PC-9 (cell line): ENCODE measurements around the gene SBF2. TPM values are rescaled to one million over a fixed set of nuclear protein-coding genes. Genes with fewer than 3 reads are reported as not detected.

Source experiments
- BruUV-seq: library from RNA; stranded (reverse); fragments of 400-500 nt; replicated peaks from 2 replicates; lab custom pipeline; 2021; lab: Mats Ljungman, UMichigan
- CTCF ChIA-PET: fragments of 300-600 bp; sonication (Branson Sonifier 250); formaldehyde crosslinking; loops from one replicate; lab custom pipeline; 2022; ENCODE audit warnings: antibody characterized with exemption; lab: Charles Lee
- POLR2A ChIA-PET: fragments of 300-600 bp; sonication (Branson Sonifier 250); formaldehyde crosslinking; loops from one replicate; lab custom pipeline; 2022; ENCODE audit warnings: antibody characterized with exemption; ENCODE audit not compliant: unreplicated experiment; lab: Charles Lee
- DNase-seq, 2 experiments: peaks; one replicate each; pipeline versions ENCODE4 v3.0.0 to v3.0.0-alpha.2; 2015 to 2022; ENCODE audit warnings: mixed read lengths in 1 of 2
- H2AFZ ChIP-seq: fragments of 200-600 bp; sonication (generic); 2 replicates; pipeline ENCODE4 v1.8.1; 2017; ENCODE audit warnings: antibody characterized with exemption
- H3F3A ChIP-seq: fragments of 200-600 bp; sonication (generic); 2 replicates; pipeline ENCODE4 v1.8.1; 2017; ENCODE audit warnings: antibody characterized with exemption, mild to moderate bottlenecking, low read depth; ENCODE audit not compliant: insufficient read depth
- H3K27ac ChIP-seq: fragments of 200-600 bp; sonication (generic); 2 replicates; pipeline ENCODE4 v1.6.1; 2016; ENCODE audit warnings: mixed run types
- H3K27me3 ChIP-seq: fragments of 200-600 bp; sonication (generic); 2 replicates; pipeline ENCODE4 v1.6.1; 2016; ENCODE audit warnings: low read depth, mixed run types; ENCODE audit not compliant: insufficient read depth
- H3K36me3 ChIP-seq: fragments of 200-600 bp; sonication (generic); 2 replicates; pipeline ENCODE4 v1.6.1; 2016; ENCODE audit warnings: low read depth, mixed run types
- H3K4me1 ChIP-seq: fragments of 200-600 bp; sonication (generic); replicated peaks from 2 replicates; pipeline ENCODE4 v1.6.1; 2016; ENCODE audit warnings: mixed run types; ENCODE audit not compliant: insufficient read depth
- H3K4me2 ChIP-seq: fragments of 200-600 bp; sonication (generic); 2 replicates; pipeline ENCODE4 v1.6.1; 2017; ENCODE audit warnings: mixed run types
- H3K4me3 ChIP-seq: fragments of 200-600 bp; sonication (generic); 2 replicates; pipeline ENCODE4 v1.6.1; 2016; ENCODE audit warnings: mixed run types
- H3K79me2 ChIP-seq: fragments of 200-600 bp; sonication (generic); 2 replicates; pipeline ENCODE4 v1.6.1; 2017; ENCODE audit warnings: low read depth, mixed run types
- H3K9me2 ChIP-seq: fragments of 200-600 bp; sonication (generic); 2 replicates; pipeline ENCODE4 v1.8.1; 2017; ENCODE audit warnings: mild to moderate bottlenecking; ENCODE audit not compliant: insufficient read depth
- H3K9me3 ChIP-seq: fragments of 200-600 bp; sonication (generic); 2 replicates; pipeline ENCODE4 v1.8.1; 2016; ENCODE audit warnings: low read depth; ENCODE audit not compliant: insufficient read depth
- H4K20me1 ChIP-seq: fragments of 200-600 bp; sonication (generic); 2 replicates; pipeline ENCODE4 v1.8.1; 2017; ENCODE audit not compliant: insufficient read depth
- EZH2 ChIP-seq: fragments of 200-600 bp; sonication (generic); IDR thresholded peaks from 2 replicates; pipeline ENCODE4 v1.8.0; 2017; ENCODE audit warnings: antibody characterized with exemption, low read depth
- intact Hi-C: fragments of 100-400 bp; cut with micrococcal nuclease; formaldehyde crosslinking; loops from one replicate; pipeline ENCODE4 v1.10.0; 2022; ENCODE audit not compliant: unreplicated experiment
- total RNA-seq: library from RNA; stranded (reverse); gene quantifications from 2 replicates; pipeline ENCODE4 v1.2.3, GENCODE V29; 2021
- TF ChIP-seq, protein P1 (sequence below): fragments of 200-600 bp; sonication (generic); conservative IDR thresholded peaks from 2 replicates; pipeline ENCODE4 v1.6.1; 2017; ENCODE audit warnings: mixed run types, antibody characterized with exemption, mild to moderate bottlenecking, moderate library complexity

Gene SBF2
- total RNA-seq, 1 experiment from 2014 or later = 18.6 TPM

DNA sequence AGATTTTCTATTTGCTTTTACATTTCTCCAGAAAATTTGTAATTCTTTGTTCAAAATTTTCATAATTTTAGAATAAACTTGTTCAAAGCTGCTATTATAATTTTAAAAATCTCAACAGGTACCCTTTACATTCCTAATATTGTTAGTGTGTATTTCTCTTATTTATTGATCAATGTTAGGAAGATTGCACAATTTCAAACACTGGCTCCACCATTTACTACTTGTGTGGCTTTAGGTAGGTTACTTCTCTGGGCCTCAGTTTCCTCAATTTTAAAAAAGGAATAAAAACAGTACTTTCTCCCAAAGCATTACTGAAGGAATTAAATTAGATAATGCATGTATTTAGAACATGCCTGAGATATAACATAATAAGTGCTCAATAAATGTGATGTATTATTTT is 180.2 kb downstream of the SBF2 start:
- CTCF ChIA-PET = interaction anchor here (0.7 kb wide), 1 partner anchor 1005 kb away, joined by 4 read pairs; no protein-coding TSS in a partner anchor
- no peaks in the 10 kb centered on the region for H3K9me3 ChIP-seq
- no peak for DNase-seq
- intact Hi-C loops = no loop called here
- H3K27ac ChIP-seq = no peak overlapping the region
- H3K4me1 ChIP-seq = no peaks in the 10 kb centered on the region
- TF ChIP-seq, protein P1, sequence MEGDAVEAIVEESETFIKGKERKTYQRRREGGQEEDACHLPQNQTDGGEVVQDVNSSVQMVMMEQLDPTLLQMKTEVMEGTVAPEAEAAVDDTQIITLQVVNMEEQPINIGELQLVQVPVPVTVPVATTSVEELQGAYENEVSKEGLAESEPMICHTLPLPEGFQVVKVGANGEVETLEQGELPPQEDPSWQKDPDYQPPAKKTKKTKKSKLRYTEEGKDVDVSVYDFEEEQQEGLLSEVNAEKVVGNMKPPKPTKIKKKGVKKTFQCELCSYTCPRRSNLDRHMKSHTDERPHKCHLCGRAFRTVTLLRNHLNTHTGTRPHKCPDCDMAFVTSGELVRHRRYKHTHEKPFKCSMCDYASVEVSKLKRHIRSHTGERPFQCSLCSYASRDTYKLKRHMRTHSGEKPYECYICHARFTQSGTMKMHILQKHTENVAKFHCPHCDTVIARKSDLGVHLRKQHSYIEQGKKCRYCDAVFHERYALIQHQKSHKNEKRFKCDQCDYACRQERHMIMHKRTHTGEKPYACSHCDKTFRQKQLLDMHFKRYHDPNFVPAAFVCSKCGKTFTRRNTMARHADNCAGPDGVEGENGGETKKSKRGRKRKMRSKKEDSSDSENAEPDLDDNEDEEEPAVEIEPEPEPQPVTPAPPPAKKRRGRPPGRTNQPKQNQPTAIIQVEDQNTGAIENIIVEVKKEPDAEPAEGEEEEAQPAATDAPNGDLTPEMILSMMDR = no peak
- no peak for TF ChIP-seq EZH2
- no peaks in the 10 kb centered on the region for H3K79me2 ChIP-seq
- H4K20me1 ChIP-seq = no peaks in the 10 kb centered on the region
- H3F3A ChIP-seq = no peaks in the 10 kb centered on the region
- H3K36me3 ChIP-seq = no peaks in the 10 kb centered on the region
- no peaks in the 10 kb centered on the region for H3K9me2 ChIP-seq
- POLR2A ChIA-PET = no interaction called here
- BruUV-seq = no TSS peak
- H3K4me2 ChIP-seq = no peak overlapping the region
- H3K4me3 ChIP-seq = no peak overlapping the region
- no peak overlapping the region for H2AFZ ChIP-seq
- no peaks in the 10 kb centered on the region for H3K27me3 ChIP-seq

DNA sequence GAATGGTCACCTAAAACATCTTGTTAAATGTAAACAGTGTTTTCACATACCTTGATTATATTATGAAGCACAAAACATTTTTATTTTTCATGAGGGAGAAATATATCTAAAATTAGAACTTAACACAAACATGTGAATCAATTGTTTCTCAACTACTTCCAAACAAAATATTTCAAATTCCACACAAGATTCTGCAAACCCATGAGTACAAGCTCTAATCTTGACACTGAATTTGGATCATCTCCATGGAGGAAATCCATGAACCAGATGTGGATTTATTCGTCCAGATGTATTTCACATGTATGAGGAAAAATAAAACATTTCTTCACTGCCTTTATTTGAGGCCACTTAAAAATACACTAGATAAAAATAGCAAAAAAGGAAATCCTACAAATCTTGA is 184.2 kb downstream of the SBF2 start:
- intact Hi-C loops = no loop called here
- no peaks in the 10 kb centered on the region for H3K36me3 ChIP-seq
- no peaks in the 10 kb centered on the region for H3F3A ChIP-seq
- CTCF ChIA-PET = no interaction called here
- TF ChIP-seq EZH2 = no peak
- TF ChIP-seq, protein P1 = no peak
- H3K27ac ChIP-seq = no peak overlapping the region
- DNase-seq = no peak
- H3K79me2 ChIP-seq = no peaks in the 10 kb centered on the region
- no peaks in the 10 kb centered on the region for H3K27me3 ChIP-seq
- no peaks in the 10 kb centered on the region for H3K9me3 ChIP-seq
- no peaks in the 10 kb centered on the region for H3K9me2 ChIP-seq
- H3K4me1 ChIP-seq = no peaks in the 10 kb centered on the region
- H3K4me2 ChIP-seq = no peak overlapping the region
- no peak overlapping the region for H2AFZ ChIP-seq
- no TSS peak for BruUV-seq
- POLR2A ChIA-PET = no interaction called here
- no peak overlapping the region for H3K4me3 ChIP-seq
- no peaks in the 10 kb centered on the region for H4K20me1 ChIP-seq

DNA sequence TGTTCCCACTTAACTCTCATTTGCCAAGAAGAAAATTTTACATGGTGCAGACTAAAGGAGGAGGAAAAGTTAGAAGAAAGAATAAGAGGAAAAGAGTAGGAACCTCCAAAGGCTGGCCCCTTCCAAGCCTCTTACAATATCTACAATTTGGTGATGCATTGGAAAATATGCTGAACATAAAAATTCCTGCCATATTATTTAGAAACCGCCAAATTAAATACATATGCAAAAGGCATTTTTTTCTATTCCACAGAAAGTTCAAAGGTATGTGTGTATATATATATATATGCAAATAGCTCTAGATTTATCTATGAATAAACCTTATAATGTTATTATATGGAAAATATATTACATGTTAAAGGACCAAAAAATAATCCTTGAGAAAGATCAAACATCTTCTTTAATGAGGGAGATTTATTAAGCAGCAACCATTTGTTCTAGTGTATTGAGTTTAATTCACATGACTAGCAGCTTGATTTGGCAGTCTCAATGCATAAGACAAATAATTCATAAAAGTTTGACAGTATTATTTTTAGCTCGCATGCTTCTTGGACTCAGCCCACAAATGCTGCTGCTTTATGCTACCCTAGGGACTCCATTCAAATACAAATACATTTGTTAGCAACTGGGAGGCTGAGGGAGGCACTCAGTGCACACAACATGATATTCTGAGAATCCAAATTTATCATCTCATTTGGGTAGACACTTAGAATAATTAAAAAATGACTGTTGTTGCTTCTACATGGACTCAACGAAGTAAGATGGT is 184.9 kb downstream of the SBF2 start:
- no peaks in the 10 kb centered on the region for H3K4me1 ChIP-seq
- no TSS peak for BruUV-seq
- TF ChIP-seq EZH2 = no peak
- TF ChIP-seq, protein P1 = no peak
- no peaks in the 10 kb centered on the region for H3K79me2 ChIP-seq
- H3K27me3 ChIP-seq = no peaks in the 10 kb centered on the region
- H3K9me2 ChIP-seq = no peaks in the 10 kb centered on the region
- H3K9me3 ChIP-seq = no peaks in the 10 kb centered on the region
- intact Hi-C loops = no loop called here
- no peak for DNase-seq
- H3K4me2 ChIP-seq = no peak overlapping the region
- ChIA-PET CTCF (no interaction called here), POLR2A (no interaction called here)
- H3F3A ChIP-seq = no peaks in the 10 kb centered on the region
- H2AFZ ChIP-seq = no peak overlapping the region
- no peak overlapping the region for H3K4me3 ChIP-seq
- H4K20me1 ChIP-seq = no peaks in the 10 kb centered on the region
- H3K36me3 ChIP-seq = no peaks in the 10 kb centered on the region
- H3K27ac ChIP-seq = no peak overlapping the region
